GM18517 (cell line): ENCODE measurements around the gene TRMO.
"Not testable (repeated sequence)": the region's sequence is repeated elsewhere in the genome, so short reads cannot be mapped to it uniquely, and the experiment has no call there.

Experiments used
- ATAC-seq: cut with Tn5 transposase; IDR thresholded peaks from one replicate; pipeline ENCODE4 v1.9.1; 2021; ENCODE audit warnings: mild to moderate bottlenecking, moderate library complexity; ENCODE audit not compliant: unreplicated experiment

Gene TRMO

GRCh38 chr9:97921959-97922724, at the start of gene TRMO:
Gene TRMO (minus strand): TSS chr9:97922500. CDS start chr9:97922493, 7 bp downstream.
- ATAC-seq, result peak; percentile 85

- ATAC-seq, result no peak
Measured at GRCh38 chr9:97970165-97970564, 47.9 kb upstream of the TRMO start.

- no peak for ATAC-seq
Measured at GRCh38 chr9:97969014-97969413, 46.7 kb upstream of the TRMO start.

- ATAC-seq, result no peak
Measured at GRCh38 chr9:97966493-97966892, 44.2 kb upstream of the TRMO start.

GRCh38 chr9:97964901-97965300, 42.6 kb upstream of the TRMO start:
- no peak for ATAC-seq

GRCh38 chr9:97963232-97963631, 40.9 kb upstream of the TRMO start:
- no peak for ATAC-seq

GRCh38 chr9:97962575-97962974, 40.3 kb upstream of the TRMO start:
- no peak for ATAC-seq

- no peak for ATAC-seq
Measured at GRCh38 chr9:97962136-97962535, 39.8 kb upstream of the TRMO start.

- ATAC-seq, result no peak
Measured at GRCh38 chr9:97961361-97961760, 39.1 kb upstream of the TRMO start.

GRCh38 chr9:97960678-97961328, 38.5 kb upstream of the TRMO start:
- ATAC-seq, result not testable (repeated sequence)

GRCh38 chr9:97959585-97959984, 37.3 kb upstream of the TRMO start:
- ATAC-seq, result no peak

- ATAC-seq, result no peak
Measured at GRCh38 chr9:97958812-97959511, 36.7 kb upstream of the TRMO start.

GRCh38 chr9:97956331-97956730, 34.0 kb upstream of the TRMO start:
- no peak for ATAC-seq

- no peak for ATAC-seq
Measured at GRCh38 chr9:97954550-97954989, 32.3 kb upstream of the TRMO start.

GRCh38 chr9:97950873-97951272, 28.6 kb upstream of the TRMO start:
- ATAC-seq, result not testable (repeated sequence)

GRCh38 chr9:97947094-97947493, 24.8 kb upstream of the TRMO start:
- not testable (repeated sequence) for ATAC-seq

- ATAC-seq, result not testable (repeated sequence)
Measured at GRCh38 chr9:97945470-97945869, 23.2 kb upstream of the TRMO start.

GRCh38 chr9:97944612-97945011, 22.3 kb upstream of the TRMO start:
- ATAC-seq, result no peak

- ATAC-seq, result no peak
Measured at GRCh38 chr9:97943308-97943855, 21.1 kb upstream of the TRMO start.

GRCh38 chr9:97941323-97941722, 19.0 kb upstream of the TRMO start:
- ATAC-seq, result no peak

- no peak for ATAC-seq
Measured at GRCh38 chr9:97940741-97941140, 18.4 kb upstream of the TRMO start.
